ENCODE measurements around the gene FYN.
"Not testable (repeated sequence)": the region's sequence is repeated elsewhere in the genome, so short reads cannot be mapped to it uniquely, and the experiment has no call there.

FYN gene

DNA sequence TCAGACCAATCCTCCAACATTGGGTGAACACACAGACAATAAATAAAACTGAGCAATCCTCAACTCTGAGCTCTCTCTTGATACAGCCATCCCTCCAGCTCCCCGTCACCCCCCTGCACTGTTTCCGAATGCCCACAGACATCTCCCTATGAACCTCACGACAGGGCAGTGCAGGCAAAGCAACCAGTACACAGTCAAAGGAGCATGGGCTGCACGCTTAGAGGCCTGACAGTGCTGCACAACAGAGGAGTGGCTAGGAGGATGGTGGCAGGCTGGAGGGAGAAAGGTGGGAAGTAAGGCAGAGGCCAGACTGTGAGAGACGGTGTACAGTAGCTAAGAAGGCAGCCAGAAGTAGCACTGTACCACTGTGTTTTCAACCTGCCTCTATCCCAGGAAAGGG, 24.0 kb downstream of the FYN start:
- no peak for DNase-seq

DNA sequence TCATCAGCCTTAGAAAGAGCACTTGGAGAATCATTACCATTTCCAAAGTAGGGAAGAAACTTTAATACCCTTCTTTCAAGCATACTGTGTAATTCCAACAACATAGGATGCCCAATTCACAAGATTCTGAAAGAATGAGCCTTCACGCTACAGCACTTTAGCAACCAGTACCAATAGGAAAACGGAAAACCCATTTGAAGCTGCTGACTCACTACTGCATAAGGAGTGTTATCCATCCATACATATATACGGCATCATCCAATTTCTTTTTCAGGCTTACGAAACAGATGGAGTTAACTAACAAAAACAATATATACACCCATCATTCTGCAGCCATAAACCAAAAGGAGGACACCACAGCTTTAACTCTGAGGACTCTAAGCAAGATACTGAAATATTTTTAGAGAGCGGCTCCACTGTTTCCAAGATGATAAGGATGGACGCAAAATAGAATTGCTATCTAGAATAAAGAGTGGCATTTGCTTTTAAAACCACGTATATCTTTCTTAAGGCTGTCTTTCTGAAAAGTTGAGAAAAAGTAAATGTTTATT, 24.9 kb downstream of the FYN start:
- DNase-seq, result no peak

DNA sequence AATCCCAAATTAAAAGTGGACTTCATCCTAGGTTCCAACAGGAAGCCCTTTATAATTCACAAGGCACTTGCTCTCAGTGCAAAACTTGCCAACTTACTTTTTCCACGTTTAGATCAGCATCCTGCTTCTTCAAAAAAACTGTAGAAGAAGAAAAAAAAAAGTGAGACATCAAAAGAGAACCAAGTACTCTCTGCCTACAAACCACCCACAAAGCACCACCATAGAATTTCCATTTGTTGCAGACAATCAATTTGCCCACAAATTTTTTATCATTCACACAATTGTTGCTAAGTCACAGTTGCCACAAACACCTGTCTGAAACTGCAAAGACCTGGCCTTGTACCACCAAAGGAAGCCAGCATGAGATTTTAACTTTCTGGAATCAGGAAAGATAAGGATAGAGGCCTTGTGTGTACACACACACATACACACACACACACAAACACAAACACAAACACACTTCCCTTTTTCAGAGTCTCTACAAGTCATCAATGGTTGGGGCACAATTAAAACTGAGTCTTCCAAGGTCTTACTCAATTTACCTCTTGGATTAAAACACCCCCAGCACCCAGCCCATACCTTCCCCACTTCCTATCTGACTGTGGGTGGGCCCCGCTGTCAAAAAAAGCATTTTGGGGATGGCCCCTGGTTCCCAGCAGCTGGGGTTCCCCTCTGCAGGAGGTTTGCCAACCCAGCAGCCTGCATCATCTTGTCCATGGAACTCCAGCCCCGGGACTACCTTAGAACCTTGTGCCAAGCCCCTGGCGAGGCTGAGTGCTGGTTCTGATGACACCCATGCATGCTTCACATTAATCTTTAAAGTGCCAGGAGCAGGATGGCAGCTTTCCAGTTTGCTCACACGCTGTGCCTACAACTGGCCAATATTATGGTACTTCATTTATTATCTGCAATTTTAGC, 26.5 kb downstream of the FYN start:
- DNase-seq, result no peak

DNA sequence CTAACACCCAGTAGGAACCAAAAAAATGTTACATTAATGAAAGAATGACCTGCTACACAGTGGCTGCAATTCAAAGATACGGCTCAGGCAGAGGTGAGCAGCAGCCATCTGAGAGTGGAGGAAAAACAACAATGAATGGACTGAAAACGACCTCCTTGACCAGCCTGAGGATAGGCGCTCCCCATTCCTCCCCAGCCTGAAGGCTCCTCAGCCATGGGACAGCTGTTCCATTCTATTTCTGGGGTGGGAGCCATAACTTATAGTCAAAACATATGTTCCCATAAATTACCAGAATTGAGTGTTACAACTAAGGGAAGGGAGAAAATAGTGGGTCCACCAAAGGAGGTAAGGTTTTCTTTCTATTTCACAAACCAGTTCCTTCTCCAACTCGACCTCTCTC, 27.2 kb downstream of the FYN start:
- DNase-seq, result no peak

DNA sequence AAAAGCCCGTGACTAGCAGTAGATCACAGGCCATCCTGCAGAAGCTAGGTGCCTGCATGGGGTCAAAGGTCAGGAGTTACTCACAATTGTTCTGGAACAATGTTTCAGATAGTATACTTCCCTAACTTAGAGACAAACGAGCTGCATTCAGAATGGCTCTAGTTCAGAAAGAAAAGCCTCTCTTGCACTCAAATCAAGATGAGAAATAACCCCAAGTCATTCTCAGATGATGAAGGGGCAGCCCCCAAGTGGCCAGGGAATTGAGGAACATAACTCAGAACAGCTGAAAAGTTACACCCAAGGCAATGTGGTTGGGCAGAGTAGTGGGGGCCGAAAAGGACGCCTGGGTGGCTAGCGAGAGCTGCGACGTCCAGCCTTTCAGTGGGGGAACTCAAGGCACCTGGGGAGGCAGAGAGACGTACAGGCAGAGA, 27.8 kb downstream of the FYN start:
- no peak for DNase-seq

DNA sequence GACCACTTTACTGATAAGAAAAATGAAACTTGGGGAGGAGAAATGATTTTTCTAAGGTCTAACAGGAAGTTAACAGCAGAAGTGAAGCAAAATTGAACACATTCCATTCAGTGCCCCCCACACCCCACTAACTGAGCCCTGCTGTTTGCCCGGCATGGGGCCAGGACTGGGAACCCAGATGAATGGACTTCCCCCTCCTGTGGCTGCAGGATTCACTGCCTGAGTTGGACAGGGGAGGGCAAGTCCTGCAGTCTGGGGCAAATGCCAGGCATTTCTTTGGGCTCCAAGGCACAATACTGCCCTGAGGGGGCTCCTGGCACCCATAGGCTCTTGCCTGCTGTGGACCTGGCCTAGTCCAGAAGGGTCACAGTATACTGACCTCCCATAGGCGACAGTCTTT, 28.3 kb downstream of the FYN start:
- DNase-seq, result peak in 1 of 2 experiments; percentile 8

DNA sequence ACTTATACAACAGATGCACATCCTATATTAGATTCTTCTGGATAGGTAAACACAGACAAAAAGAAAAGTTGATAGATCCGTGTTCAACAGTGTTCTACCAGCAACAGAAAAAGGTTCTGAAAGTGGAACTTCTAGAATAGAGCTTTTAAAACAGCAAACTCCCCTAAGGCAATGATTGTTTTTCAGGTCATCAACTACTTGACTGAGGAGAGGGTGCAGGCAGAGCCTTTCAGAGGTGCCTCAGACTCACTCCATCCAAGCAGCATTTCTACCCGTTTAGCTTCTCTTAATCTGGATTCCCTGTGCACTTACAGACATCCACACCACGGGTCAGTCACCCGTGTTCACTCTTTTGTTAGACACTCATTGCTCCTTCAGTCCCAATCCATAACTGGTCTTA, 28.9 kb downstream of the FYN start:
- no peak for DNase-seq

DNA sequence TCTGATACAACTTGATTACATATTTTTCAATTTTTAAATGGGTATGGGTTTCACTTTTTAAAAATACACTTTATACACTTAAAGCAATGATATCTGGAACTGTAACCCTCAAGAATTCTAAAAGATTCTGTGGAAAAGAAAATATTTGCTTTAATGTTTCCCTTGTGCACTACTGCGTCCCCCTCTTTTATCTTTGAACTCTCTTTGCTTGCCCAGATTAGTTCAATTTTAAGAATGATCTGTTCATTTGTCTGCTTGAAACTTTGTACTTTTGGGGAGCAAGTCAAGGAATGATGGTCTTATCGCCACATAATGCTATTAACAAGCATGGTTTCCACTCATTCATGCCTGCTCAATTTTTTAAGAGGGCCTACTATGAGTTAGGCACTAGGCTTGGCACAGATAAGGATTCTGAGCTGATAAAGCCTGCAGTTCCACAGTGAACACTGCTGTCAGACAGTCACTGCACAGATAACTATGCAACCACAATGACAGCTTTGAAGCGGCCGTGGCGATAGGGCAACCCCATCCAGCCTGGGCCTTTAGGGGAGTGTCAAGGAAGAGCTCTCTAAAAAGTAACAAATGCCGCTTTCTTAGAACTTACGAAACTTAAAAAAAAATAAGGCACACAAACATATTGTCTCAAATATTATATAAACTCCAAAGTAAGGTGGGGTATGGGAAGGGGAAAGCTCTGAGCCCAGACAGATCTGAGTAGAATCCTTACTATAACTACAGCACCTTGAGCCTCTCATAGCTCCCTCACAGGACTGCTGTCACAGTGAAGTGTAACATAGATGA, 29.7 kb downstream of the FYN start:
- no peak for DNase-seq

DNA sequence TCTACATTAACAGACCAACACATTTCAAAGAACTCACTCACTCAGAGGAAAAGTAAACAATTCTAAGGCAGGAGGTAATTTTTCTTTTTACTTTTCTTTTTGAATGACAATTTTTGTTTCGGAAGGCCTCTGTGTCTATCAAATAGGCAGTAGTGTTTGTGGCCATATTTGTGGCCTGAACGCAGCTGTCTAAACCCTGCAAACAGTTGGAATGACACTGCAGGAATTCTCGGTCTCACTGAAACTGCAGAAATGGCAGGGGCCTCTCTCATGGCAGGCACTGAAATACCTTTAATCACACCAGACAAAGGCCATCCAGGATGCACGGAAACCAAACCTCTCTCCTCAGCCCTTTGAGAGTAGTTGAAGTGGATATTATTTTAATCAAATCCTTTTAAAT, 30.4 kb downstream of the FYN start:
- DNase-seq, result no peak

DNA sequence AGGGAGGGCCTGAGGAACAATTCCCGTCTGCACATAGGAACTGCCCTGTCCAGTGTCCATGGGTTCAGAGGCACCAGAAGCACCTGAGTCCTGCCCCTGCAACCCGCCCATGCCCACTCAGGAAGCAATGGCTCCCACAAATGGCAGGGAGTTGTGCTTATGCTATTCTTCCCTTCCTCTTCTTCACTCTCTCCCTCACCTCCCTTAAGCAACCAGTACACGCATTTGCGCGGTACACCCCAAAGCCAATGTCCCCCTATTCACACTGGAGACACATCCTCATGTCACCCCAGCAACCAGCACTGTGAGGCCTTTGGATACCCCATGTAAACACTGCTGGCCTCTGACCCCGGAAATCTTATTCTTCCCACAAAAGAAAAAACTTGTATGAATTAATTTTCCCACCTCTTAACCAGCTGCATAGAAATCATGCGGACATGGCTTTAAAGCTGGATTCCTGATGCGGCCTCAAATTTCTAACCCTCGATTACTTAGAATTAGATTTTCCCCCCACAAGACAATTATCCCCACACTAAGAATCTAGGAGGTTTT, 30.9 kb downstream of the FYN start:
- no peak for DNase-seq

DNA sequence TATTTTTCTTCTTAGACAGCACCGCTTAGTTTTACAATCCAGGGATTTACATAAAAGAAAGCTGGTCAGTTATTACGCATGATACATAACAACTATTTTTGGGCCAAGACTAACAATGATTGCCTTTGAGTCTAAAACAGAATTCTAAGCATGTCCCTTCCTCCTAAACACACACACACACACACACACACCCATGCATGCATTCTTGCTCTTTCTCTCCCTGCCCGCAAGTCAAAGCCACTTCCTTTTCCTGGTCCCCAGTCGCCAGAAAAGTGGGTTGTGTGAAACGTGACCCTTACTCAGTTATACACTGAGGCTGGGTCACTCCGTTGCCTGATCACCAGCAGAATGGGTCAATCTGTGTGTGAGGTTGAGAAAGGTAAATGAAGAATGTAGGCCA, 31.4 kb downstream of the FYN start:
- peak; percentile 66 to 68 for DNase-seq

DNA sequence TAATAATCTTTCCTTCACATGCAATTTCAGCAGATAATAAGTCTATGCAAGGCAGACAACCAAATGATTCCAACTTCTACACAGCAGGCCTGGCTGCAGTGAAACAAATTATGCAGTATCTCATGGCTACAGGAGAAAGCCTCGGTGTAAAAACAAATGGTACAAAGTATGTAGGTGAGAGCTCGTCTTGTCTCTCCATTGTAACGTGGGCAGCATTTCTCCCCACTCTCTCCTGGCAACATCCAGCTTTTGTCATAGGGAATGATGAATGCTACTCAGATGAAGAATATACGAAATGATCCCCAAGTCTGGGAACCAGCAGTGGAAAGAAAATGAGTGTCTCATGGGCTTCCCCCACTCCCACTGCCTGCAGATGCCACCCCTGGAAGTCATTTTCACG, 32.4 kb downstream of the FYN start:
- no peak for DNase-seq

DNA sequence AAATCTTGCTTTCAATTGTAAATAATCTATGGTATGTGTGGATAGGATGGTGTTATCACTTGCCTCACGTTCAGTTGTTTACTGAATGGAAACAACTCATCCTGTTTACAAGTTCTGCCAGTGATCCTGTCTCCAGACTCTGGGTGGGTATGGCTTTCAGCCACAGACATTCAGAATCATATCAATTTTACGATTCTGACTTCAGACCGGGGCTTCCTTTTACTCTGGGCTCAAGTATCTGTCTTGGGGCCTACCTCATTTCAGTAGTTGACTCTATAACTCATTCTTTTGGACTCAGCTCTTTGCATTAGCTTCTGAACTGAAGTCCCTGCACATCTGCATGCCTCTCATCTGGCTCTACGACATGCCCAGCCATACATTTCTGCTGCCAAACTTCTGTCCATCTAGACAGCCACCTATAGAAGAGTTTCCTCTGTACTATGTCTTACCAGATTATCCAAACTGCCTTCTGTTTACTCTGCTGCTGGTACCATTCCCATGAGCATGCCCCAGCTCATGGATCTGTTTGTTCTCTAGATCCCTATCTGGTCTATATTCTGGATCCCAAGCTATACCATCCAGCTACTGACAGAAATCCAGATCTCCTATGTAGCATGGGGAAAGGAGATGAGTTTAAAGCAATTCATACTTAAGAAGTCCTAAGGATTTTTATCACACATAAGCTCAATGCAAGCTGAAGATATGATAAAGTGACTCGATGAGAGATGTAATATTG, 34.3 kb downstream of the FYN start:
- DNase-seq, result no peak

DNA sequence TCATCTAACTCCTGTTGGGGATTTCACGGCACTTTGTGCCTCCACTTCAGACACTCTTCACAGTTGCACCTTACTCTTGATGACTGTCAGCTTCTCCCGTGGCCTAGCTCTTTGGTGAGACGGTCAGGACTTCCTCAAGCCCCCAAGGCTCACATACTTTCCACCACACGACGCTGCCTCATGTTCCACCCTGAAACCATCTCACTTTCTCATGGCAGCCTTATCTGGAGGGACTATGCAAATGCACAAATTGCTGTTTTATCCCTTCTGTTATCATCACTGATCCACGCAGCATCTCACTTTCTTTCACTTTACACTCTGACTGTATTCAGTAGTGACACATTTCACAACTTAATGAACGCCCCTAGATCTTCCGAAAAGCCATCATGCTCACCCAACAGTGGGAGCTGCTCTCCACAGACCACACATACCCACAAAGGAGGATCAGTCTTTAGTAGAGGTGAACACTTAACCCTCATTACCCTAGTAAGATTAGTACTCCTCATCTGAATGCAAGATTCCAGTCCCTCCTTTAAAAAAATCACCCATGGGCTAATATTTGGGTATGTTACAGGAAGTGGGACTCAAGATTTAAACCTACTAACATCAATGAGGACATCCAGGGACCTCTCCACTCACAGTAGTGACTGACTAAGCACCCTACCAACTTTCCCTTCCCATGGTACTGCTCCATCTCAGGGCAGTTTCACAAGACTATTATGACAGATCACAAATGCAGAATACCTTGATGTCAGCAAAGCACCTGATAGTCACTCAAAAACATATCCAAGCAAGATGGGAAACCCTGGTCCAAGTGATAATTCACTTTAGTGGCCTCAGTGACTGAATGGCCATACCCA, 35.4 kb downstream of the FYN start:
- DNase-seq, result no peak

DNA sequence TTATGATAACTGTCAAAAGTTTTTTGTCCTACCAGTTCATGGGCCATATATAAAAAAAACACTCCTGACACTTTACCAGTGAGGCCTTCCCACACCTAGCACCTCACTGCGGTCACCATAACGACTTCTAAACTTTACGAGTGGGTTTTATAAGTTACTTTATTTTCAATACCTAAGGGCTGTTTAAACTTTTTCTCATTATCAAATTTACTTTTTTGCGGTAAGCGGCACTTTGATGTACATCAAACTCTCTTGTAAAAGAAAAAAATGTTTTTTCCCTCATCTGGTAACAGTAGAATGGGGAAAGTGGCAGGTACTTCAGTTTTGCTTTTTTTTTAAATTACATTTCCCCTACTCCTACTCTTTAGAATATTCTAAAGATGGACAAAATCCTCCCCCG, 36.2 kb downstream of the FYN start:
- no peak for DNase-seq

DNA sequence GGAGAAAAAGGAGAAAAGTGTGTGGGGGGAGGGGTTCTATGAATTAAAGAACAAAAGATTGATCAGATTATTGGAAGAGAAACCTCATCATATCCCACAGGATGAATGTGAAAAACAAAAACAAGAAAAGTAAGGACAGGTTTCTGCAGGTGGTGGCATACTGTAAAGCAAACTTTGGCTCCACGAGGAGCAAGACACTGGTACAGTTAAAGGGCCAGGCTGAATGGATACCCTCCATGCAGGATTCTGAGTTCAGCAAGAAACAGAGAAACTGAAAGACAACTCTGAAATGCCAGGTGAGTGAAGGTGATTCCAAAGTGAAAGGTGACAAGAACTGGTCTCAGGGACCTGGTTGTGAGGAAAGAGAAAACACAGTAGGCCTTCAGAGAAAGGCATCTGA, 37.4 kb downstream of the FYN start:
- DNase-seq, result no peak

DNA sequence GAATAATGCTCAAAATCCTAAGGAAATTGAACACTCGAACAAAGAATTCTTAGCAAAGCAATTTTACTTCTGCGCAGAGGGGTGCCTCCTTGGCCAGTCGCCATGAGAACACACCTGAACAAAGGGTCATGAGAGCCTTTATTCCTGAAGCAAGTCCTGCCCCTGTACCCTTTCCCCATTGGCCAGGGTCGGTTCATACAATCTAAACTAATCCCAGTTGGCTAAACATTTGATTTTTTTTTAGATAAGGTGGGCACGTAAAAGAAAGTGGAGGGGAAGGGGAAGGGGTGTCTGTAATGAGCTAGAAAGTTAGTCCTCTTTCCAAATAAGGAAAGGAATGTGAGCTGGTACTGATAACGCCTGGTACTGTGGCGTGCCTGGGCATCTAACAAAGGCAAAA, 37.9 kb downstream of the FYN start:
- DNase-seq, result not testable (repeated sequence)

DNA sequence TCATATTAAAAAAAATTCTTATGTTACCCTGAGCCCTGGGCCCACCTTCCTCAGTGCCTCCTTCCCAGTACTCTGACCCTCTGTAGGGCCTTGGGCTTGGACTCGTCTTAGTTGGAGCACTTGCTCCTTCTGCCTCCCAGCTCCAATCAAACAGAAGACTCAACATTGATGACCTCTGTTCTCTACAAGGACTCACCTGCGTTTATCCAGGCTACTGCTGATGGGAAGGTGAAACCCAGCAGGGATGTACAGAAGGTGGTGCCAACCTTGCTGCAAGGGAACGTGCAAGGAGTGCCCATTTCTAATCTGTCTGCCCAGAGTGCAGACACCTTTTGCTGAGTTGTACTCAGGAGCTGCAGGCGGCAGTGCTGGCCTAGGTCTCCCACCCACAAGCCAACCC, 38.9 kb downstream of the FYN start:
- DNase-seq, result no peak

DNA sequence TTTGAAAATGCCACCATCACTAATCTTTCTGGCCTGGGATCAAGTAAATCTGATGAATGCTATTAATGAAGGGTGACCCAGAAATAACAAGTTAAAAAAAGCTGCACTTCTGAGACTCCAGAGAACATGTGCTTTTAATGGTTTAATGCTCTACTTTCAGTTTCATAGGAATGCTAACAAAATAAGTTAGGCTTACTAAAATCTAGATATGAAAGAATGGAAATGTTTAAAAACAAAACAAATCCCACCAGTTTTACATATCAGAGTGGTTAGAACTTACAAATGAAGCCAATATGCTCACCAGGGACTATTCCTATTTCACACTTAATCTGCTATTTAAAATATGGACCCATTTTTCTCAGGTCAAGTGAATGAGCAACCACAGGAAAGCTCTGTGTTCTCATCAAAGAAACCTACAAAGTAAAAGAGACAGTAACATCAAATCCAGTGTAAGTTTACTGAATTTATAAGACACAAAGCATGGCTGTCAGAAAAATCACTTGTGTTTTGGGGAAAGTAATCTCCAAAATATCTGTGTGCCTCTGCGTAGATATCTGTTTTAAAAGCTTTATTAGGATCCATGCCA, 40.3 kb downstream of the FYN start:
- no peak for DNase-seq

DNA sequence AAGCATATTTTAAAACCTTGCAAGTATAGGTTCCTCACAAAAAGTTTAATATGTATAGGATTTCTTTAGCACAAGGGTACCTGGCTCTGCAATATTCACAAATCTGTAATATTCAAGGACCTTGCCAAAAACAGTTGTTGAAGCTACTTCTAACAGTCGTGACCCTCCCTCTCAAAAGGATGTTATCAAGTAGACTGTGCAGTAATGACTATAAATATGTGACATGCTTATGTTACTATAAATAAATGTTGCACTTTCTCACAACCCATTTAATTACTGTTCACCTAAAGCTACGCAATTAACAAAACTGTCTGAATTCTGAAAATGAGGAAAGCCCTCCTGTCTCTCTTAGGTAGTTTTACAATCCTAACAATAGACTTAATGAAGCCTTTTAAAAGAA, 41.8 kb downstream of the FYN start:
- no peak for DNase-seq

DNA sequence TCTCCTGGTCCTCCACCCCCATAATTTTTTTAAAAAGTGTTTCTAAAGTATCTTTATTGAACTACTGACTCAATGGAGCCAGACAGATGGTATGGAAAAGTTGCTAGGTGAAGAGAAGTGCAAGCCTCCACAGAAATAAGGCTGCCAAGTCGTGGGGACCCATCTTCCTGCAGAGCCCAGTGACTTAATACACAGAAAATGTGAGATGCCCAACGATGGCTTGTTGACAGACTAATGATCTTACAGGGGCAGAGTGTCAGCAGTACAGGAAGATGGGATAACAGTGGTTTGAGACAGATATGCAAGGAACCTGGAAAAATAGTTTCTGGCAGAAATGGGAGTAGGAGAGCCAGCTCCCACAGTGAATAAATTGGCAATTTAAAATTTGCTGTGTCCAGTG, 43.3 kb downstream of the FYN start:
- DNase-seq, result no peak

Measured in Kasumi-1 (cell line).